H4 (cell line): ENCODE results near the gene GBE1. TPM values are rescaled to one million over a fixed set of nuclear protein-coding genes. Genes with fewer than 3 reads are reported as not detected.
A peak's percentile ranks its signal among the peaks of the same experiment; 100 is the strongest.
"Not testable (repeated sequence)": the region's sequence is repeated elsewhere in the genome, so short reads cannot be mapped to it uniquely, and the experiment has no call there.

ENCODE experiments used
- DNase-seq: peaks from one replicate; pipeline ENCODE4 v3.0.0-alpha.2; 2015; ENCODE audit warnings: low spot score
- total RNA-seq: library from RNA; depleted of rRNA; stranded (reverse); fragments of >200 nt; shearing (Covaris generic); gene quantifications from 2 replicates; pipeline ENCODE4 v1.2.3, GENCODE V29; 2014; rRNA removed

GBE1 gene
- total RNA-seq, result 64.9 and 66.4 TPM in 2 replicates

DNA sequence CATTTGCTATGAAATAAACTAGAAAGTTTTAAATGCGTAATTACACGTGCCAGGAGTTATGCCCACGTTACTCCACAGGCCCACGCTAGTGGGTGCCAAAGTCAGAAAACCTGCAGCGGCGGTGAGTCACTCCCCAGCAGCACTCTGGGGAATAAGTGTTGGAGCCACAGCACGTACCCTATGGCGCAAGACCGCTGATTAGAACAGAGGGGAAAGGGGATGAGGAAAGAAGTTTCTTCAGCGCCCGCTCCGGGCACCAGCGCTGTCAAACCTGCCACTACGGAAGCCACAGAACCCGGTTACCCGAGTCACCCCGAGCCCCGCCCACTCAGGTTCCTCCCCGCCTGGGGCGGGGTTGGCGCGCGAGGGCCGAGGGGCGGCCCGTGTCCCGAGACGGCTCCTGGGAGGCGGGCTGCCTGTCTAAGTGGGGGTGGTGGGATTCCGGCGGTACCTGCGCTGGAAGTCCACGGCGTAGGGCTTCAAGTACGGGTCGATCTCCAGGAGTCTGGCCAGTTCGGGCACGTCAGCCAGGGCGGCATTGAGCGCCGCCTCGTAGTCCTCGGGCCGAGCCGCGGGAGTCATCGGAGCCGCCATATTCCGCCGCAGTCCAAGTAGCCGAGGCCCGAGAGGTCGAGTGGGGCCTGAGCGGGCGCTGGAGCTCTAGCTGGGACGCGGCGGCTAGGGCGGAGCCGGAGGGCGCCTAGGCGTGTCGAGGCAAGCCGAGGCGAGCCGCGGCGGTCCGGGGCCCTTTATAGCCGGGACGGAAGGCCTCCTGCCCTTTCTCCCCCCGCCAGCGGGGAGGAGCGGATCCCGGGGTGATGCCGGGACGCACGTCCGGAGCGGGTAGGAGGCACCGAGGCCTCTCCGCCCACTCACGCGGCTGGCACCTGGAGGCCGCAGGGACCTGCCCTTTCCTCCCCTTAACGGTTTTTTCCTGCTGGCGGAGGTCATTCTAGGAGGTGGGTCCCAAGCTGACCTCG lies at the start of gene GBE1:
Gene GBE1, minus strand, starts transcription at position 722 of the 980 bp plus-strand sequence. Its CDS starts 128 bp downstream, at position 594.
- DNase-seq, result peak; percentile 92

DNA sequence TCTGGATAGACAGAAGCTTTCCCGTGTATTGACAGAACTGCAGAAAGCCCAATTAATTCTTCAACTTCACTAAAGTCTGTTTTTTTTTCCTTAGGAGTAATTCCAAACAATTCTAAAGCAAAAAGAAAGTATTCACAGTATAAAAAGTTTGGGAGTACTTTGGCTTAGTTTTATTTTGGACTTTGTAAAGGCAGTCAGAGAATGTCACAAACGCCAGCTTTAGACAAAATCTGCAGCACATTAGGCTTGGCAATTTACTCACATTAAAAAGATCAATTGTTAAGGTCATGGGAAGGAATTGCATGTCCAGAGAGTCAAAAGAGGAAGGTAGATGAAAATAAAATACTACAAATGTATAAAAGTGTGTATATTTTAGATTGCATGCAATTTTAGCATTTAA lies 47.5 kb upstream of the GBE1 start:
- no peak for DNase-seq

DNA sequence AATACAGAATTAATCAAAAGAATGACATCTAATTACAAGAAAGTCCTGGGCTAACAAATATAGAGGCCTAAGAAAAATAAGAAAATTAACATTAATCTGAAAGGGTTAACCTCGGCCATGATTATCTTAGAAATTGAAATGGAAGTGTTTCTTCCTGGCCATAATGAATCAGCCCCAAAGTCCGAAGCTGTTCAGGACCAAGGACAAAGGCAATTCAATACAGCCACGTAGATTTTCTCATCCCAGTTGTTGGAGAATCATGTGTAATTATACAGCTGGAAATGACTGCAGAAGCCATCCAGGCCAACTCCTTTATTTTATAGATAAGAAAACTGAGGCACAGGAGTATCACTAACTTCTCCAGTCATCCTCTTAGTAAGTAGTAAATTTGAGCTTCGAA lies 38.0 kb upstream of the GBE1 start:
- DNase-seq, result no peak

DNA sequence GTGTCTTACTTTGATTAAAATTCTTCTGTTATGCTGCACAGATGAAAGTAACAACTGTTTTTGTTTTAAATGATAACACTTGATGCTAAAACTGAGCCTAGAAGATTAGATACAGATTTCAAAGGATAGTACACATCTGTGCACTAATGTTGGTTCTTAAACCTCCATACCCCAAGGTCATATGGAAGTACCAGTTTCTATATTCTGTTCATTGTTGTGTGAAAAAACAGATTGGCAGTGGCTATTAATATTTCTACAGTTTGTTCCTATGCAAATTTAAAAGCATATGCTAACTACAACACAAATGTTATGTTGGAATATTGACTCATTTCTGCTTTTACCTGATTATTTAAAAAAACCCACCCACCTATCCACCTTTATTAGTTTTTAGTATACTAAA lies 32.0 kb upstream of the GBE1 start:
- no peak for DNase-seq

GRCh38 chr3:81790117-81790516 lies 28.7 kb upstream of the GBE1 start:
- DNase-seq, result no peak

DNA sequence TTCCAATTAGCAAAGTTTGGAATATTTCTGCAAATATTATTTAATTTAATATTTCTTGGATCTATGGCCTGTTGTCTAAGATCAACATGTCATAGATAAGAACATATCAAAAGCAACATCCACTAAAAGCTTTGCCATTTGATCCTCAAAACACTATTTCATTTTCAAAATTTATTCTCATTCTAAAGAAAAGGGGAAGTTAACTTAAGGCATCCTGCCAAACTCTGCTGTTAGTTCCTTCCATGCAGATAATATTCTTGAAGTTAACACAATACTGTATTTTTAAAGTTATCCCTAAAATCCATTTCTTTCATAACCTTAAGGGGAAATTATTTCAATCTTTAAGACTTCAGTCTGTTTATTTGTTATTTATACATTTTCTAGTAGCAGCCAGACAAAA lies 28.2 kb upstream of the GBE1 start:
- DNase-seq, result no peak

DNA sequence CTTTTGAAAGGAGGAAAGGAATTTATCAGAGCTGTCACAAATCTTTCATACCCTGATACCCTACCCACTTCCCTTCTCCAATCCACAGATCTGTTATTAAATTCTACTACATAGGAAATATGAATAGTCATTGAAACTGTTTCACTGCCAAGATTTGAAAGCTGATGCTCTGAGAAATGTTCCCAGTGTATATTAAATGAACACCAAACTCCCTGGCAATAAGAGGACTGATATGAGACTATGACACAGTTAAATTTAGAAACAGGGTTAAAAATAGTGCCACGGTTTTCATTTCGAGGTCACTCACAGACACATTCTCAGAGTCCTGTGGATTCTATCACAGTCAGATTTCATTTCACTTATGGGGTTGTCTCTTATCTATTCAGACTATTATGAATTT lies 27.2 kb upstream of the GBE1 start:
- no peak for DNase-seq

DNA sequence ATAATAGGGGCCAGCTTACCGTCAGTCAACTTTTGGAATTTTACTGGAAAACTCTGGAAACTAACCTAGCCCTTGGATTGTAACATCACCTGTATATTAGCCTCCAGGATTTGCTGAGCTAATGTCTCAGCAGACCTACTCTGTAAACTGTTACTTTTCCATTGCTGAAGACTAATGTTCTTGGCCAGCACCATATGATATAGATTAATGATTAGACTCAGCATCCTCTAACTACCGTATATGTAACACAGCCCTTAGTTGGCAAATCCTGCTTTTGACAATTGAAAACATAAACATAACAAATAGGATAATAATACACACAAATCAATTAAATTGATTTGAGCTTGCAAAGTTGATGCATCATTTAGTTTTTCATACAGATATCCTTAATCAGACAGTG lies 26.6 kb upstream of the GBE1 start:
- no peak for DNase-seq

GRCh38 chr3:81782585-81782984 lies 21.1 kb upstream of the GBE1 start:
- DNase-seq, result no peak

DNA sequence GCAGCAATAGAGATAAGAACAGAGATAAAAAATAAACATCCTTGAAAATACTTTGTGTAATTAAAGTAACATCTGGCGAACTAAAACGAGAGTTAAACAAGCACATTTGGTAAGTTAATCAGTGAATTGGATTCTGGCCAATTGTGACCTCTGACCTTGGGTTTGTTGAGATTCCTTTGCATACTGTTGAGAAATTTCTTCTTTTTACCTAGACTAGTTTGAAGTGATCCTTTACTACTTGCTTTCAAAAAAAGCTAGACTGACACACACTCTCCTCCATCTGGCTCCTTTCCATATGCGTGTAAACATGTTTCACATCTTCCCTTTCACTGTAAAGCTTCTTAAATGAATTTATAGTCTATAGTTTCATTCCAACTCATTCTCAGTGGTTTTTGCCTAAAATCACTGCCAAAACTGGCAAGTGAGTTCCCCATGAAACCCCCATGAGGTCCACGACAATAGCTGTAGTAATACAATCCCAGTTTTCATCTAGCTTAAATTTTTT lies 17.3 kb upstream of the GBE1 start:
- peak; percentile 11 for DNase-seq

DNA sequence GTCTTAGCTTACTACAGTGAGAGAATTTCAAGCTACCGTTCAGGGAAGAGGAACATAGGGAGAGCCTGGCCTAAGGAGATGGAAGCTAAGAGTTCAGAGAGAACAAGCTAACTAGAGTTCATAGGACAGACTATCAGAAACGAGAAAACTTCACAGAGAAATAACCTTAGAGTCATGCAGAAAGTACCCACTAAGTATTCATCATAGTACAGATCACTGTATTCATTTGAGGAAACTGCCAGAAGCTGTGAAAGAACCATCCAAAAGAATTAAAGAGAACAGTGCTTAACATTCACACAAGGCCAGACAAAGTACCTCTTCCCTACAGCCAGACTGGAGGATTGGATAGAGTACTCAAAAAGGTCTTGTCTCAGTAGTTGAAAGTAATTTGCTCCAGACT lies 15.2 kb upstream of the GBE1 start:
- DNase-seq, result no peak

- DNase-seq, result no peak
These were observed 9.3 kb upstream of the GBE1 start for GRCh38 chr3:81770710-81771109.

- DNase-seq, result no peak
These were observed 7.9 kb upstream of the GBE1 start for GRCh38 chr3:81769299-81769698.

GRCh38 chr3:81767250-81767859 lies 5.9 kb upstream of the GBE1 start:
- DNase-seq, result not testable (repeated sequence)

DNA sequence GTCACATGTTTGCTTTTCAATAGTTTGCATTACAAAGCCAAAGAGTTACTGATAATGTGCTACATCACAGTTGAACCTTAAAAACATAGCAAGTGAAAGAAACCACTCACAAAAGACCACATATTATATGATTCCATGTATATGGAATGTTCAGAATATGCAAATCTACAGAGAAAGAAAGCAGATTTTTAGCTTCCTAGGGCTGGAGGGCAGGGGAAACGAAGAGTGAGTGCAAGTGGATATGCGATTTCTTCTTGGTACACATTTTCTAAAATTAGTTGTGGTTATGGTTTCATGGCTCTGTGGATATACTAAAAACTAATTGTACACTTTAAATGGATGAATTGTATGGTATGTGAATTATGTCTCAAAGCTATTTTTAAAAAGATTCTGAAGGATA lies 4.0 kb upstream of the GBE1 start:
- no peak for DNase-seq

GRCh38 chr3:81764665-81765064 lies 3.2 kb upstream of the GBE1 start:
- no peak for DNase-seq

GRCh38 chr3:81764002-81764401 lies 2.6 kb upstream of the GBE1 start:
- DNase-seq, result no peak

DNA sequence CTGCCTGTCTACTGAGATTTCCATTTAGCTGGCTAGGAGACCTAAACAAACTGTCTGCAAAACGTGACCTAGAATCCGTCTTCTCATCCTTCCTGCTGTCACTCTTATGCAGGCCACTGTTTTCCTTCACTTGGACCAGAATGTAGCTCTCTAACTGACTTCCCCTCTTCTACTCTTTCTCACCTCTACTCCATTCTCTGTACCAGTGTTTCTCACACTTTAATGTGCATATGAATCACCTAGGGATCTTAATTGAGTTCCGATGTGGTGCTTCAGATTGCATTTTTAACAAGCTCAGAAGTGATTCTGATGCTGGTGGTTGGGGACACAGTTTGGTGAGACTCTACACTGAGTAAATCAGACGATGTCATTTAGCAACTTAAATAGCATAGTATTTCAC lies 1.6 kb upstream of the GBE1 start:
- DNase-seq, result no peak

GRCh38 chr3:81761904-81762580 lies 597 bp upstream of the GBE1 start:
- no peak for DNase-seq

- DNase-seq, result no peak
These were observed 1.2 kb downstream of the GBE1 start for GRCh38 chr3:81760215-81760614.

DNA sequence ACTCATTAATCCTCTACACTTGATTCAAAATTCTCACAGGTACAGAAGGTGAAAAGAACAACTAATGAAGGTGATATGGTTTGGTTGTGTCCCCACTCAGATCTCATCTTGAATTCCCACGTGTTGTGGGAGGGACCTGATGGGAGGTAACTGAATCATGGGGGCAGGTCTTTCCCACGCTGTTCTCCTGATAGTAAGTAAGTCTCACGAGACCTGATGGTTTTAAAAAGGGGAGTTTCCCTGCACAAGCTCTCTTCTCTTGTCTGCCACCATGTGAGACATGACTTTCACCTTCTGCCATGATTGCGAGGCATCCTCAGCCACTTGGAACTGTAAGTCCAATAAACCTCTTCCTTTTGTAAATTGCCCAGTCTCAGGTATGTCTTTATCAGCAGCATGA lies 2.7 kb downstream of the GBE1 start:
- DNase-seq, result not testable (repeated sequence)

DNA sequence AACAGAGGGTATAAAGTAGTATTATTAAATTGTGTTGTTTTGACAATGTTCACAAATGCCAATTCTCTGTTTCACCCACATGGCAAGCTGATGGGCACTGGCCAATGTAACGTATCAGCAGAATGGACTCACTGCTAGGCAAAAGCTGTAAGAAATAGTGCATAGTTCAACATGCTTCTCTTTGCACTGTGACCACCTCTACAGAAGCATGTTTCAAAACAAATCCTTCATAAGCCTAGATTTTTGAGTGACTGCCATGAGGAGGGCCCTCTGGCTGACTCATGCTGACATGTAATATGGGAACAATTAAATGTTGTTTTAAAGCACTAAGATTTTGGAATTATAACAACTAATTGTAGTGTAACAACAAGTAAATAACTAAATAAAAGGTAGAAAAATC lies 3.2 kb downstream of the GBE1 start:
- no peak for DNase-seq
